ENCODE results near the gene POLD2.
A peak's percentile ranks its signal among the peaks of the same experiment; 100 is the strongest.
"Not testable (repeated sequence)": the region's sequence is repeated elsewhere in the genome, so short reads cannot be mapped to it uniquely, and the experiment has no call there.

POLD2 gene

DNA sequence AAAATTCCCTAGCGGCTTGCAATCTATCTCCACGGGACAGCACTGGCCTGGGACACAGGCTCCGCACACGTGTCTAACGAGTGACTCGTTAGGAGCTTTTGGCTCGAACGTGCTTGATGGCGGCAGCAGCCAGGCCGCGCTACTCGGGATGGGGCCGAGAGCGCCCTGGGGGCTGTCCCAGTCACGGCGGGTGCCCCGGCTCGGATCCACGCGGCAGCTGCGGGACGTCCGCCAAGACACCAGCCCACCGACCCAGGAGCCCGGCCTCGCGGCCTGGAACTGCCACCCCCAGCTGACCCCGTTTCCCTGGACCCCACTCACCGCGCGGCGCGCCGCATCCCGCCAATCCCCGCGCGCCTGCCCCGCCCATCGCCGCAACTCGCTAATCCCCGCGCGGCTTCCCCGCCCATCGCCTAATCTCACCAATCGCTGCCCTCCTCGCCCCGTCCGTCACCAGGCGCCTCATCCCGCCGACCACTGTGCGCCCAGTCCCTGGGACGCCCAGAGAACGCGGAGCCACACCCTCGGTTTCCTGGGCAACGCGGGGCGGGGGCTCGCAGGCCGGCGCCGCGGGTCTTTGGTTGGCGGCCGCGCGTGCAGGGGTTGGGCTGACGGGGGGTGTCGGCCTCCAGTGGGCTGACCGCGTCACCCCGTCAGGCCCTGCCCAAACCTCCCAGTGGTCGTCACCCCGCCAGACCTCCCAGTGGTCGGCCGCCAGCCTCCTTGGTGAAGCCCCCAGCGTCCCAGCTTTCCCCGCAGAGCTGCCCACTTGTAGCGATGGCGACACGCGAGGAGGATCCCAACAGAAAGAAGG lies at the start of gene POLD2:
Gene POLD2 (minus strand): TSS at position 359 of the 814 bp plus-strand sequence. CDS start 1,495 bp downstream, outside the sequence.
- Histone ChIP-seq H3K9ac (ENCODE audit: low read depth, low read length) (peak within 1 kb of the TSS; percentile 85), H3K36me3 (ENCODE audit: insufficient read depth, low read length) (peaks cover 8% of the 10 kb centered on the region; the same call in 1 of the 2 replicates), H3K4me1 (ENCODE audit: insufficient read depth, low read length) (no peaks in the 10 kb centered on the region), H3K9me3 (ENCODE audit: control insufficient read depth, insufficient read depth, low read length) (no peaks in the 10 kb centered on the region)

DNA sequence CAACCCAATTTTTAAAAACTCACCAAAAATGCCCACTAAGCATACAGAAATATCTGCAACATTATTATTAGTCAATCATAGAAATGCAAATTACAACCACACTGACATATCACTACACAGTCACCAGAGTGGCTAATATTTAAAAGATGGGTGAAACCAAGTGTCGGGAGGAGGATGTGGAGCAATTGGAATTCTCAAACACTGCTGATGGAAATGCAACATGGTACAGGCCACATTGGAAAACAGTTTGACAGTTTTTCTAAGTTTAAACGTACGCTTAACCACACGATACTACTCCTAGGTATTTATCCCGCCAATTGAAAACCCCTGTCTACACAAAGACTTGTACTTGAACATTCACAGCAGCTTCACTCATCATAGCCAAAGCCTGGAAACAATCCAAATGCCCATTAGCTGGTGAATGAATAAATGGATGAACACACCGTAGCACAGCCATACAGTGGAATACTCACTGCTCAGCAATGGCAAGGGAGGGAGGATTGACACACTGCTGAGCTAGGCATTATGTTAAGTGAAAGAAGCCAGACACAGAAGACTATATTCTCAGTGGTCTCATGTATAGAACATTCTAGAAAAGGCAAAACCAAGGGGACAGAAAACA lies 49.6 kb upstream of the POLD2 start:
- Histone ChIP-seq H3K4me1 (ENCODE audit: insufficient read depth, low read length) (peaks cover 7% of the 10 kb centered on the region; the same call in 1 of the 2 replicates), H3K9ac (ENCODE audit: low read depth, low read length) (no peak overlapping the region), H3K9me3 (ENCODE audit: control insufficient read depth, insufficient read depth, low read length) (no peaks in the 10 kb centered on the region), H3K36me3 (ENCODE audit: insufficient read depth, low read length) (no peaks in the 10 kb centered on the region)

DNA sequence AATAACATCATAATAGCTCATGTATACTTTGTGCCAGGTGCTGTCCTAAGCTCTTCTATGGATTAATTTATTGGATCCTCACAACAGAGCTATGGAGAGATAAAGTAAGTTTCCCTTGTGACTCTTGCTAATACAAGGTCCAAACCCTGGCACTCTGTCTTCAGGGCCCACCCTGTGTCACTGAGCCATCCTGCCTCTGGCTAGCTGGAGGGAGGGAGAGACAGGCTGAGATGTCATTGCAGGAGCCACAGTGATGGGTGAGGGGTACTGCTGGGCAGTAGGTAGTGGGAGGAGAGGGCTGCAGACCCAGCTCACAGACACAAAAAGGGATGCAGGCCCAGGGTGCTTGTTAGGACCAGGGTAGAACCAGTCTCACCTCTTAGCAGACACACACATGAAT lies 49.0 kb upstream of the POLD2 start:
- Histone ChIP-seq H3K36me3 (ENCODE audit: insufficient read depth, low read length) (no peaks in the 10 kb centered on the region), H3K4me1 (ENCODE audit: insufficient read depth, low read length) (peaks cover 3% of the 10 kb centered on the region; the same call in 1 of the 2 replicates), H3K9ac (ENCODE audit: low read depth, low read length) (no peak overlapping the region), H3K9me3 (ENCODE audit: control insufficient read depth, insufficient read depth, low read length) (no peaks in the 10 kb centered on the region)

DNA sequence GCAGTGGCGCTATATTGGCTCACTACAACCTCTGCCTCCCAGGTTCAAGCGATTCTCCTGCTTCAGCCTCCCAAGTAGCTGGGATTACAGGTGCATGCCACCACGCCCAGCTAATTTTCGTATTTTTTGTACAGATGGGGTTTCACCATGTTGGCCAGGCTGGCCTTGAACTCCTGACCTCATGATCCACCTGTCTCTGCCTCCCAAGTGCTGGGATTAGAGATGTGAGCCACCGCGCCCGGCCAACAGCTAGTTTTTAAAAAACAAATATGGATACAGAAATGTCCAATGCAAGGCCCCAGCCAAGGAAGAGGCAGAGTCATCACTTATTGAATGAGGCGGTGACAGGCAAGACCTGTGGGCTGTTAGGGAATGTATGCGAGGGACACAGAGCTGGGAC lies 48.6 kb upstream of the POLD2 start:
- not testable (repeated sequence) for H3K4me1 ChIP-seq (ENCODE audit: insufficient read depth, low read length); H3K36me3 ChIP-seq (ENCODE audit: insufficient read depth, low read length); H3K9ac ChIP-seq (ENCODE audit: low read depth, low read length); H3K9me3 ChIP-seq (ENCODE audit: control insufficient read depth, insufficient read depth, low read length)

DNA sequence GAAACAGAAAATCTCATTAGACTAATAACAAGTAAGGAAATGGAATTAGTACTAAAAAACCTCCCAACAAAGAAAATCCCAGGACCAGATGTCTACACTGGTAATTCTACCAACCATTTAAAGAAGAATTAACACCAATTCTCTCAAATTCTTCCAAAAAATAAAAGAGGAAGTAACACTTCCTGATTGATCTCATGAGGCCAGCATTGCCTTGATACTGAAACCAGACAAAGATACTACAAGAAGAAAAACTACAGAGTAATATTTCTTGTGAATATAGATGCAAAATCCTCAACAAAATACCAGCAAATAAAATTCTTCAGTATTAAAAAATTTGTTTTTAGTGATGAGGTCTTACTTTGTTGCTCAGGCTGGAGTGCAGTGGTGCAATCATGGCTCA lies 44.6 kb upstream of the POLD2 start:
- peaks cover 11% of the 10 kb centered on the region; the same call in 1 of the 2 replicates for H3K4me1 ChIP-seq (ENCODE audit: insufficient read depth, low read length)
- no peak overlapping the region for H3K9ac ChIP-seq (ENCODE audit: low read depth, low read length)
- H3K36me3 ChIP-seq (ENCODE audit: insufficient read depth, low read length), result no peaks in the 10 kb centered on the region
- H3K9me3 ChIP-seq (ENCODE audit: control insufficient read depth, insufficient read depth, low read length), result no peaks in the 10 kb centered on the region

DNA sequence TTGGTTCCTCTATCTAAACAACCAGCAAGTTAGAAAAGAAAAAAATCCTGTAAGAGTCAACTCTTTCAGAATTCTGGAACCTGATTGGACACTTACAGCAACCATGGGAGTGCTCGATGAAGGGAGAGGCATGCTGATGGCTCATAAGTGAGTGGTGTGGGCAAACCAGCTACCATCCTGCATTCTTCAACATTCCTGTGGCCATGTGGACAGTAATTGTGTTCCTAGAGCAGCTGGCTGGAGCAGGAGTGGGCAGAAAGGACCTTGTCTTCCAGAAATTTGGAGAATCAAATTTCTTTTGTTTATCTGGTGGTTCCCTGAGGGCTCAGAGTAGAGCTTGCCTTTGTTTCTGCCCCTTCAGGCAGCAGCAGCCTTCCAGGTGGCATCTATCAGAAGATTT lies 40.2 kb upstream of the POLD2 start:
- no peak overlapping the region for H3K9ac ChIP-seq (ENCODE audit: low read depth, low read length)
- H3K36me3 ChIP-seq (ENCODE audit: insufficient read depth, low read length), result no peaks in the 10 kb centered on the region
- H3K4me1 ChIP-seq (ENCODE audit: insufficient read depth, low read length), result peaks cover 12% of the 10 kb centered on the region; the same call in 1 of the 2 replicates
- no peaks in the 10 kb centered on the region for H3K9me3 ChIP-seq (ENCODE audit: control insufficient read depth, insufficient read depth, low read length)

DNA sequence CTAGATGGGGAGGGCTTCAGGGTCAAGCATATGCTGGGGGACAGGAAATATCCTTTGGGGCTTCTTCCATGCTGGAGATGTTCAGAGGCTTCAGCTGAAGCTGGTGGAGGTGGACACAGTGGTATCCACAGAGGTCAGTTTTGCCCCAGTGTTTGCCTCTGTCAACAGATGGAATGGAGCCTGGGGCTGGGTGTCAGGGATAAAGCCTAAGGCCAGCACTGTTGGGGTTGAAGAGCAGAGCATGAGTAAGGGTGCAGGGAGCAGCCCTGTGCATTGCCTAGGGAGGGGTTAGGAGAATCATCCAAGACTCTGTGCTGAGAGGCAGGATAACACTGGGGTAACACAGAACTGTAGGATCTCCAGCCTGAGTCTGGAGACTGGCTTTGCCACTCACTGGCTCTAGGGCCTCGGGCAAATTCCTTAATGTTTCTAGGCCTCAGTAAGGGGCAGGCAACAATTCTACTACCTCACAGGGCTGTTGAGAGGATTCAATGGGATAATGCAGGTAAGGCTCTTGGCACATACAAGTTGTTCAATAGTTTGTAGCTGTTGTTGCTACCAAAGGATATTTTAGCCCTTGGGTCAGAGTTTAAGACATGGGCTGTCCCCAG lies 39.5 kb upstream of the POLD2 start:
- Histone ChIP-seq H3K4me1 (ENCODE audit: insufficient read depth, low read length) (peaks cover 12% of the 10 kb centered on the region; the same call in 1 of the 2 replicates), H3K36me3 (ENCODE audit: insufficient read depth, low read length) (no peaks in the 10 kb centered on the region), H3K9ac (ENCODE audit: low read depth, low read length) (no peak overlapping the region), H3K9me3 (ENCODE audit: control insufficient read depth, insufficient read depth, low read length) (no peaks in the 10 kb centered on the region)

DNA sequence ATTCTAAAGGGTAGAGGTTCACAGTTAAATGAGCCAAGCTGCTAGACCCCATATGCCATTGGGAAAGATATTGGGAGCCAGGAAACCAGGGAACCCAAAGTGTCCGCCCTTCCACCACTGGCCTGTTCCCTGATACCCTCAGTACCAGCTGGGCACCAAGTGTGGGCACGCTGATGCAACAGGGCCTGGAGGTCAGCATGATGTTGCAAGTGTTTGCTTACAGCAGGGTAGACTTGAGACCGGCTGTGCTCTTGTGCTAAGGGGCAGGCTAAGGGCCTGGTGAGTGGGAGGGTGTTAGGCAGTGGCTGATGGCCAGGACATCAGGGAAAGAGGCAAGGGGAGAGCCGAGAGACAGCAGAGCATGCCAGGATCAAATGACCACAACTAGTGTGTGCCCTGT lies 38.8 kb upstream of the POLD2 start:
- no peaks in the 10 kb centered on the region for H3K36me3 ChIP-seq (ENCODE audit: insufficient read depth, low read length)
- no peak overlapping the region for H3K9ac ChIP-seq (ENCODE audit: low read depth, low read length)
- peaks cover 12% of the 10 kb centered on the region; the same call in 1 of the 2 replicates for H3K4me1 ChIP-seq (ENCODE audit: insufficient read depth, low read length)
- no peaks in the 10 kb centered on the region for H3K9me3 ChIP-seq (ENCODE audit: control insufficient read depth, insufficient read depth, low read length)

DNA sequence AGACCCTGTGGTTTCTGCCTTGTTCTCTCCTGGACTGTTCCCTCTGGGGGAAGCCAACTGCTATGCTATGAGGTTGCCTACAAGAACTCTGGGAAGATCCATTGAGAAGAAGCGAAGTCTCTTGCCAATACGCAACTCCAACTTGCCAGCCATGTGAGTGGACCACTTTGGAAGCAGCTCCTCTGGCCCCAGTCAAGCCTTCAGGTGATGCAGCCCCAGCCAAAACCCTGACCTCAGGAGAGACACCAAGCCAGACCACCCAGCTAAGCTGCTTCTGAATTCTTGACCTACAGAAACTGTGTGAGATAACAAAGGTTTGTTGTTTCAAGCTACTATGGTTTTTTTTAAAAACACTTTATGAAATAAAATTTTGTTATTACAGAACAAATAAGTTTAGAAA lies 38.0 kb upstream of the POLD2 start:
- Histone ChIP-seq H3K9me3 (ENCODE audit: control insufficient read depth, insufficient read depth, low read length) (no peaks in the 10 kb centered on the region), H3K9ac (ENCODE audit: low read depth, low read length) (no peak overlapping the region), H3K4me1 (ENCODE audit: insufficient read depth, low read length) (peaks cover 12% of the 10 kb centered on the region; the same call in 1 of the 2 replicates), H3K36me3 (ENCODE audit: insufficient read depth, low read length) (no peaks in the 10 kb centered on the region)

DNA sequence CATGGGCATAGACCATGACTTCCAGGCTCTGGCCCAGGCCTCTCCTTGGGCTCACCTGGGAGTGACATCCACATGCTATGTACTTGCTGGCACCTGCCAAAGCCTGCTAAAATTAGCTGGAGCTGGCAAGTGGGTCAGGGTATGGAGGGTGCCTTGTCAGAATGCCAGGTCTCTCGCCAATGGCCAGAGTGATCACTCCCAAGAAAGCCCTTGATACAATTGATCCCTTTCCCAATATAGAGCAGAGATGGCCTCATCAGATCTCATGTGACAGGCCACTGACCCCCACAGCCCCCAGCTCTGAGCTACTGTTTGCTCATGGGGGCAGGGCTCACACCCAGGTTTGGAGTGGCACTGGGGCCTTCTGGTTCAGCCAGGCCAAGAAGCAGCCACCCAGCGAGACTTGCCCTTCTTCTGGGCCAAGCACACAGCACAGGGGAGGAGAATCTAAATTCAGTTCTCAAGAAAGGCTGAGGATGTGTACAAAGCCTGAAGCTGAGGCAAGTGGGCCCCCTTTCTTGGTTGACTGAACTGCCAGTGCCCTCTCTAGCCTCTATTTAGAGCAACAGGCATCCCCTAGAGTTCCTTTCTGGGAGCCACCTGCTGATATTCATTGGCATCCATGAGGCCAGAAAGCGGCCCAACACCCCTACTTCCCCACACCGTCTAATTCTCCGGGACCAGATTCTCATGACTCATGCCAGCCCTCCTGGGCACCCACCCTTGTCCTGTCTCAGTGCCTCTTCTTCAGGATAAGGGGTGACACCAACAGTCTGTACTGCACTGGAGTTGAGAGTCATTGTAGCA lies 36.7 kb upstream of the POLD2 start:
- no peaks in the 10 kb centered on the region for H3K9me3 ChIP-seq (ENCODE audit: control insufficient read depth, insufficient read depth, low read length)
- H3K4me1 ChIP-seq (ENCODE audit: insufficient read depth, low read length), result peaks cover 12% of the 10 kb centered on the region; the same call in 1 of the 2 replicates
- no peaks in the 10 kb centered on the region for H3K36me3 ChIP-seq (ENCODE audit: insufficient read depth, low read length)
- H3K9ac ChIP-seq (ENCODE audit: low read depth, low read length), result no peak overlapping the region

DNA sequence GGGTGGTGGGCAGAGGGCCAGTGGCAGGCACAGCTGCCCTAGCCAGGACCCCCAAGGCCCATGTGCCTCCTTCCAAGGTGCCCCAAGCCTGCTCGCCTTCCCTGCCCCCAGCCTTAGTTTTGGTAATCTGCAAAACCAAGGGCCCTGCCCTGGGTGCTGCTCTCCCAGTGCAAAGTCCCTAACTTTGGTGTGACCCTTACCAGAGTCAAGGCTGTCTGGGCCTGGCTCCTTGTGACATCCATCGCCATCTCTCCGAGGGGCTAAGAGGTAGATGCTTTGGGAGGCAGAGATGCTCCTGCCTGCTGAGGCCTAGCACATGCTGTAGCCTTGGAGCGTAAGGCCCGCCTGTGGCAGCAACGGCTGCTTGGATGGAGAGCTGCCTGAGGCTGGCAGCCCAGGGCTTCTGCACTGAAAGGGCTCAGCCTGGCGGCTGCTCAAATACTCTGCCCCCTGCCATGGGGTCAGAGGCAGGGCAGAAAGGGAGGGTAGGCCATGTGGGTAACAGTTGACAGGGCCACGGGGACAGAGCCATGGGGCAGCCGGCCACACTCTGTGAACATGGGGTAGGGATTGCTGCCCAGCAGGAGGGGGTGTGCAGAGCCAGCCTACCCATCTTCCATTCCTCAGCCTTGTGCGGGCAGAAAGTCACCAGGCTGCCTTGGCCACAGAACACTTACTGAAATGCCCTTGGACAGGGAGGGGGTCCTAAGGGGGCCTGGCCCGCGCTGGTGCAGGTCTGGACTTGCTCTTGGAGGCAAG lies 35.7 kb upstream of the POLD2 start:
- no peaks in the 10 kb centered on the region for H3K9me3 ChIP-seq (ENCODE audit: control insufficient read depth, insufficient read depth, low read length)
- no peaks in the 10 kb centered on the region for H3K36me3 ChIP-seq (ENCODE audit: insufficient read depth, low read length)
- H3K4me1 ChIP-seq (ENCODE audit: insufficient read depth, low read length), result peaks cover 12% of the 10 kb centered on the region; the same call in 1 of the 2 replicates
- no peak overlapping the region for H3K9ac ChIP-seq (ENCODE audit: low read depth, low read length)

DNA sequence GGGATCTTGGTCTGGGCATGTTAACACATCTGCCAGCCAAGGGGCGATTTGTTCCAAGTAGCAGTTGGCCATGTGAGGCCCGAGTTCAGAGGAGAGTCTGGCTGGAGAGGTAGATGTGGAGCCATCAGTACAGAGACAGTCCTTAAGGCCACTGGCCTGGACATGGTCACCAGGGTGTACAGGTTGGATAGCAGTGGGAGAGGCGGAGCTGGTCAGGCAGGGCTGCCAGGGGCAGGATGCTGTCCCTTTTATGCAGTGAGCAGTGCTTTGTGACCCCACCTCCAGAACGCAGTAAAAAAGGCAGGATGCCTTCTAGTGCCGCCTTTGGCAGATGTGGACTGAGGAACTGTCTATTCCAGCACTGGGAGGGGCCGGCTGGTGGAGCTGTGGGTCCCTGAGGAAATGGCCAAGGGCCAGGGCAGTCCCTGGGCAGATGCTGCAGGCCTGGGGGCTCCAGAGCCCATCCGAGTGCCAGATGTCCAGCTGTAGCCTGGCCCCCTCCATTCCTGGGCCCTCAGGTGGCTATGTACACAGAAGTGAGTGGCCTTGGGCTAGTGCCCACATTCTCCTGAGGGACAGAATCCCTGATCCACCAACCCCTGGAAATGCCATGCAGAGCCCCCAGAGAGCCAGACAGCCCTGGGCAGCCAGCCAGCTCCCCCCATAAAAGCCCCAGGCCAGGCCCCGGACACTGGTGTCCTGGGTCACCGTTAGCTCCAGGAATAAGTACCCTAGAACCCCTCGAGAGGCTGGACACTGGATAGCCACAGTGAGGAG lies 34.9 kb upstream of the POLD2 start:
- H3K9ac ChIP-seq (ENCODE audit: low read depth, low read length), result no peak overlapping the region
- H3K4me1 ChIP-seq (ENCODE audit: insufficient read depth, low read length), result peaks cover 5% of the 10 kb centered on the region; the same call in 1 of the 2 replicates
- no peaks in the 10 kb centered on the region for H3K36me3 ChIP-seq (ENCODE audit: insufficient read depth, low read length)
- H3K9me3 ChIP-seq (ENCODE audit: control insufficient read depth, insufficient read depth, low read length), result no peaks in the 10 kb centered on the region

Data from ES-I3 (cell line).